Activated CD8-positive, alpha-beta memory T cell treated with anti-CD3 and anti-CD28 coated beads for 1 hour (primary cell): ENCODE results near the gene SPRR2G.
"Not testable (repeated sequence)": the region's sequence is repeated elsewhere in the genome, so short reads cannot be mapped to it uniquely, and the experiment has no call there.

Experiments
- DNase-seq, 2 donors: peaks; one replicate each; pipeline ENCODE4 v3.0.0-alpha.2; 2020; ENCODE audit warnings: low read depth in 1 of 2; ENCODE audit errors: extremely low read depth in 1 of 2

Gene SPRR2G

DNA sequence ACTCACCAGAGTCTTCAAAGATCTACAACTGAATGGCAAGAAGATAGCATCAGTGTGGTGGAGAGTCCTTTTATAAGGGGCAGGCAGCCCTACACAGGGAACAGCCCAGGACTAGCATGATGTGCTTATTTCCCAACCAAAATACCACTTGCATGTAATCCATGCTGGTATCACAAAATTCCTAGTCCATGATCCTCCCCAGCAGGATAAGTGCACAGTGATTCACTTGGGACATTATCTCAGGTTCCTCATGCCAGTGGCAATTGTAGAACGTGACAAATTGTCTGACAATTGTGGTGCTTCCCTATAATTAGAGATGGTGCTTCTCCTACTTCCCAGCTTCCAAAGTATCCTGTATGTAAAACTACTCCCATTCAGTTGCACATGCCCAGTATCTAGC, at the start of gene SPRR2G:
Gene SPRR2G, minus strand, starts transcription at position 45 of the 400 bp plus-strand sequence. CDS start 780 bp downstream, outside the sequence.
- no peak for DNase-seq

DNA sequence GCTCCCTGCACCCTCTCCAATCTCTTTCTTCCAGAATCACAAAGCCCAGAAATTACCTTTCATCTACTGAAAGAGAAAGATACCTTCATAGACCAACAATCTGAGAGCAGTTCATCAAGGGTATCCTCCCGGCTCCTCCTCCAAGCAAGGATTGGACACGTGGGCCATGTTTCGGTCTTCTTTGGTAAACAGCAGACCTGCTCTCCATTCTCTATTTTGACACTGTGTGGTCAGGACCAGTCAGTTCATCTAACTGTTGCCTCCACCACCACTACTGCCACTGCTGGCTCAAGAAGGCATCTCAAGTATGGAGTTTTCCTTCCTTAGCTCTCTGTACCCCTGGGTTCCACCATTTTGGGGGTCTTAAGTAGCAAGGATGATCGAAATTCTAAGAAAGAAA, 44.5 kb upstream of the SPRR2G start:
- no peak for DNase-seq

GRCh38 chr1:153194331-153195050, 43.8 kb upstream of the SPRR2G start:
- no peak for DNase-seq

- no peak for DNase-seq
Observed at GRCh38 chr1:153192697-153193096, 42.0 kb upstream of the SPRR2G start.

DNA sequence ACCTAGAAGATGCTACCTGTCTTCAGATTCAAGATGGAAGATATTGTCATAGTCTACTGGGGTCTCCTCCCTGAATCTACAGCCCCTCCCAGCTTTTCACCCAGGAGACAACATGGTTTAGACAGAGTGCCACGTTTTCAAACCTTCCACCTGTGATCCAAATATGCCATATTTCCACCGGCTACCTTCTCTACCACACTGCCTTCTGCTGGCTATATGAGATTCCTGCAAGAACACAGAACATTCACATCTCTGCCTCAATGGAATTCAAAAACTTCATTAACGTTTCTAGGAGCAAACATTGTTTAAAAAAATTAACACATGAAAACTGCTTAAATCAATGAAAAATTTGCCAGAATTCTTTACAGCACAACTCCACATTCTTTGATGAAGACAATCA, 39.7 kb upstream of the SPRR2G start:
- DNase-seq: no peak

GRCh38 chr1:153188301-153188700, 37.6 kb upstream of the SPRR2G start:
- not testable (repeated sequence) for DNase-seq

DNA sequence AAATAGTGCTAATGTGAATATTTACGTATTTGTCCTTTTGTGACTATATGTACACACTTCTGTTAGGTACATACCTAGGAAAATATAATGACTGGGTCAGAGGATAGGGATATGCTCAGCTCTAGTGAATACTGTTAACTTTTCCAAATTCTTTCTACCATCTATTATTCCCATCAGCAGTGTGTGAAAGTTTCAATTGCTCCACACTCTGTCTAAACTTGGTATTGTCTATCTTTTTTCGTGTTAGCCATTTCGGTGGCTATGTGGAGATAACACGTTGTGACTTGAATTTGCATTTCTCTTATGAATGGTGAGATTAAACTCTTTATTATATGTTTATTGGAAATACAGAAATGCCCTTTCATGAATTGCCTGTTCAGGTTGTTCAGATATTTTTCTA, 29.9 kb upstream of the SPRR2G start:
- DNase-seq: no peak

DNA sequence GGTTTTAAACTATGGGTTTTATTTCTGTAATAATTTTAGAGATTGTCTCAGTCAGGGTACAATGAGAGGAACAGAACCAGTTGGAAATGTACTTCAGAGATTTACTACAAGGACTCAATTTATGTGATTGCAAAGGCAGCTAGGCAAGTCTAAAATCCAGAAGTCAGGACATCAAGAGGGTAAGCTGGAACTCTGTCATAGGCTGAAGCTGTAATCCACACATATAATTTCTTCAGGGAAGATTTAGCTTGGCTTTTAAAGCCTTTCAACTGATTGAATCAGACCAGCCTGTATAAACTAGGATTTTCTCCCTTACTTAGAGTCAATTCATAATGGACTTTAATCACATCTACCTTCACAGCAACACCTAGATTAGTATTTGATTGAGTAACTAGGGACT, 28.2 kb upstream of the SPRR2G start:
- DNase-seq: no peak

GRCh38 chr1:153174624-153175023, 23.9 kb upstream of the SPRR2G start:
- no peak for DNase-seq

DNA sequence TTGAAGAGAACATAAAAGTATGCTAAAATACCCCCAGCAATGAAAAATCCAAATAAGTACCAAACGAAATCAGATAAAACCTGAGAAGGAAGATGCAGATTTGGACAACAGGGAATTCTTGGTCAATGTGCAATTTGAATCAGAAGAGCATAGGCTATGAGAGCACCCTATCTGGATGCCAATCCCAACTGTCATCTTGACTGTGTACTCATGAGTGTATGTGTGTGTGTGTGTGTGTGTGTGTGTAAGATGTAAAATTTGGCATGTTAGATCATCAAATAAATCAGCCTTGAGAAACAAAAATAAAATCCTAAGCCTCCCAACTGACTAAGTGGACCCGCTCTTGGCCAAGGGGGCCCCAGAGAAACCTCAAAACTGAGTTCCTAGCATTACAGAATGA, 18.0 kb upstream of the SPRR2G start:
- DNase-seq: no peak

DNA sequence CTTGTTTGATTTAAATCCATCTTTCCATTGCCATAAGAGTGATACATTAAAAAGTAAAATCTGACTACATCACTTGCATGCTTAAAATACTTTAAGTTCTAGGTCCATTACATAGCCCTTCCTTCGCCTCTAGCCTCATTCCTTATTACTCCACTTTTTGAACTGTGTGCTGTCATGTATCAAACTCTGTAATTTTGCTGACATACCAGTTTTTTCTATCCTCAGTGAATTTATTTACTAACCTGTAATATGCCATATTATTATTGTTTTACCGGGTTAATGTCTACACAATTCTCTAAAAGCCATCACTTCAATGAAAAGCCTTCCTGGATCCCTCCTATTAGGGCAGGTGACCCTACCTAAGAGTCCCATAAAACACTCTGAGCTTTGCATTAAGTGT, 4.9 kb upstream of the SPRR2G start:
- DNase-seq: no peak

GRCh38 chr1:153152481-153152880, 1.8 kb upstream of the SPRR2G start:
- no peak for DNase-seq

- no peak for DNase-seq
Observed at GRCh38 chr1:153141377-153141776, 9.3 kb downstream of the SPRR2G start.

- DNase-seq: no peak
Observed at GRCh38 chr1:153140484-153140883, 10.2 kb downstream of the SPRR2G start.

DNA sequence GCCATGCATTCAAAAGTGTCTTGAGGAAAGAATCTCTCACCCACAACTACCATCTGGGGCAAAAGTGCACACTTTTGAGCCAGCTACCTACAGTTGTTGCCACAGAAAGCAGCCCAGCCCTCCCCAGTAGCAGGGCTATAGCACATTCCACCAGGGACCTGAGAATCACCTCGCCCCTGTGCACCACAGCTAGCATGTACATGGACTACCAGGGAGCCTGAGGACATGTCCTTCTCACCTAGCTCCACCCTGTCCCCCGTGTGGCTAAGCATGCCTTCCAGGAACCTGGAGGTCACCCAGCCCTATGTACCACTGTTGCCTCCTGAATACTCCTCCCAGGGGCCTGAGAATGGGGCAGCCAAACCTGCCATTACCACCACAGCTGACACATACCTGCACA, 16.9 kb downstream of the SPRR2G start:
- DNase-seq: no peak

GRCh38 chr1:153133267-153133666, 17.4 kb downstream of the SPRR2G start:
- DNase-seq: no peak

DNA sequence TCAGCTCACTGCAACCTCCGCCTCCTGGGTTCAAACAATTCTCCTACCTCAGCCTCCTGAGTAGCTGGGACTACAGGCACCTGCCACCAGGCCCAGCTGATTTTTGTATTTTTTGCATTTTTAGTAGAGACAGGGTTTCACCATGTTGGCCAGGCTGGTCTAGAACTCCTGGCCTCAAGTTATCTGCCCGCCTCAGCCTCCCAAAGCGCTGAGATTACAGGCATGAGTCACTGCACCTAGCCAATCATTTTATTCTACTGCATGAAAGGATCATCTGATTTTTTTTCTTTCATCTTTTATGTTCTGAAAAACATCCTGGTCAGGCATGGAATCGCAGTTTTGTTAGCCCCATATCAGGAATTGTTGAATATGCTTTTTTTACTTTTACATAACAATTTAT, 22.0 kb downstream of the SPRR2G start:
- not testable (repeated sequence) for DNase-seq

DNA sequence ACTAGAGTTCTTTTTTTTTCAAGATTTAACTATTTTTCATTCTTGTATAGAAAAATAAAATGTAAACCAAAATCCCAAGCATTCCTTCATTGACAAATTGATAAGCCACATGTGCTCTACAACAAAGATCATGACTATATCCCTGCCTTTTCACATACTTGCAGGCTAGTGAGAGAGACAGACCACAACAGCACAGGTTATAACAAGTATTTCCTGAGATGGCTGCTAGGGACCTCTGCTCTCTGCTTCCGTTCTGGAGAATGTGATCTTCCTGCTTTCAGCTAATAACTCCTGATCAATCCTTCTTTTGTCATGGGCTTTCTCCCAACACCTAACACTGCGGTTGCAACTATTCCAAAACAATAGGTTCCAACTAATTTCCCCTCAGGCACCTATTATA, 23.4 kb downstream of the SPRR2G start:
- DNase-seq: no peak

GRCh38 chr1:153125536-153125935, 25.2 kb downstream of the SPRR2G start:
- DNase-seq: no peak

- DNase-seq: not testable (repeated sequence)
Observed at GRCh38 chr1:153123793-153124192, 26.9 kb downstream of the SPRR2G start.

- no peak for DNase-seq
Observed at GRCh38 chr1:153122831-153123421, 27.8 kb downstream of the SPRR2G start.

DNA sequence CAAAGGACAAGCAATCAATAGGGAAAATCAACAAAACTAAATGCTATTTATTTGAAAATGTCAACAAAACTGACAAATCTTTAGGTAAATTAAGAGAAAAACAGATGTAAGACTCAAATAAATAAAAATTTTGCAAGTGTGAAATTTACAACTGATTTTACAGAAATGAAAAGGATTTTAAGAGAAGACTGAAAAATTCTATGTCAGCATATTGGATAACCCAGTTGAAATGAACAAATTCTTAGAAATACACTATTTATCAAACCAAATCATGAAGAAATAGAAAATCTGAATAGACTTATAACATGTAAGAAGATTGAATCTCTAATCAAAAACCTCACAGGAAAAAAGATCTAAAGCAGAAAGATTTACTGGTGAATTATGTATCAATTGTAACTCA, 29.7 kb downstream of the SPRR2G start:
- no peak for DNase-seq

DNA sequence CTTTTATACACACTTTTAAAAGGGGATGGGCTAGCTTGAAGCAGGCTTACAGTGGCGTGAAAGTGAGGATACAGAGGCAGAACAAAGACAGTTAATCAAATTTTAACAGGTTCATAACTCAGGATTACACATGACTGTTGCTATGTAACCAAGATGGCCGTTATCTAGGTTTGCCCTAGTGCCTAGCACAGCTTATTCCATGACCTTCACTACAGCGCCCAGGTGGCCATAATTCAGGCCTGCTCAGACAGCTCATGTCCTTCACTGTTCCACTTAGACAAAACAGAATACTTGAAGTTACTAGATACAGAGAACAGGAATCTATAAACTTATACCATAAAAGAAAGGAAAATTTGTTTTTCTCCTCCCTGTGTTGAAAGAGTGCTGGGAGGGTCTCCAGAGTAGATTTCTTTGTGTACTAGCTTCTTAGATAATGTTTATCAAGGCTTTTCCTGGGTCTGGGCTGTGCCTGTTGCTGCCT, 31.2 kb downstream of the SPRR2G start:
- DNase-seq: no peak
